Nephron progenitor cell (in vitro differentiated cells): ENCODE results near the gene CDK6.
"Not testable (repeated sequence)": the region's sequence is repeated elsewhere in the genome, so short reads cannot be mapped to it uniquely, and the experiment has no call there.

ENCODE experiments used
- DNase-seq: peaks from one replicate; pipeline ENCODE4 v3.0.0; 2021
- H3K27ac Mint-ChIP-seq: 2 replicates; pipeline ENCODE4 v1.8.0; 2021; ENCODE audit warnings: mild to moderate bottlenecking, moderate library complexity, mixed read lengths
- H3K27me3 Mint-ChIP-seq: 2 replicates; pipeline ENCODE4 v1.8.0; 2021; ENCODE audit warnings: mild to moderate bottlenecking, low read depth, mixed read lengths; ENCODE audit not compliant: poor library complexity
- H3K36me3 Mint-ChIP-seq: 2 replicates; pipeline ENCODE4 v1.8.0; 2021; ENCODE audit warnings: low read depth, mixed read lengths
- H3K4me1 Mint-ChIP-seq: 2 replicates; pipeline ENCODE4 v1.8.0; 2021; ENCODE audit warnings: mixed read lengths
- H3K4me3 Mint-ChIP-seq: 2 replicates; pipeline ENCODE4 v1.8.0; 2021; ENCODE audit warnings: mild to moderate bottlenecking, moderate library complexity, mixed read lengths
- H3K9me3 Mint-ChIP-seq: 2 replicates; pipeline ENCODE4 v1.8.0; 2021; ENCODE audit warnings: mild to moderate bottlenecking, moderate library complexity, mixed read lengths
- CTCF ChIP-seq: fragments of 200-600 bp; sonication (generic); IDR thresholded peaks from 2 replicates; pipeline ENCODE4 v1.5.0; 2021; ENCODE audit warnings: antibody characterized with exemption

CDK6 gene

GRCh38 chr7:92611735-92612134, 224.6 kb downstream of the CDK6 start:
- Mint-ChIP-seq H3K9me3 (no peaks in the 10 kb centered on the region), H3K36me3 (peaks cover 4% of the 10 kb centered on the region), H3K27me3 (peaks cover 8% of the 10 kb centered on the region), H3K4me3 (no peak overlapping the region), H3K27ac (no peak overlapping the region), H3K4me1 (peaks cover 10% of the 10 kb centered on the region)
- DNase-seq: no peak
- no peak for TF ChIP-seq CTCF

- no peak for DNase-seq
- H3K9me3 Mint-ChIP-seq: no peaks in the 10 kb centered on the region
- peak; percentile 52 for TF ChIP-seq CTCF
- peaks cover 8% of the 10 kb centered on the region for H3K27me3 Mint-ChIP-seq
- peaks cover 10% of the 10 kb centered on the region for H3K4me1 Mint-ChIP-seq
- no peak overlapping the region for H3K27ac Mint-ChIP-seq
- H3K36me3 Mint-ChIP-seq: peaks cover 4% of the 10 kb centered on the region
- H3K4me3 Mint-ChIP-seq: no peak overlapping the region
These were observed 226.4 kb downstream of the CDK6 start for GRCh38 chr7:92609921-92610518.

GRCh38 chr7:92608380-92609322, 227.7 kb downstream of the CDK6 start:
- peak overlapping the region; percentile 81 for H3K4me3 Mint-ChIP-seq
- peaks cover 8% of the 10 kb centered on the region for H3K27me3 Mint-ChIP-seq
- peak; percentile 73 for DNase-seq
- no peak for TF ChIP-seq CTCF
- no peak overlapping the region for H3K27ac Mint-ChIP-seq
- no peaks in the 10 kb centered on the region for H3K9me3 Mint-ChIP-seq
- H3K36me3 Mint-ChIP-seq: no peaks in the 10 kb centered on the region
- peaks cover 10% of the 10 kb centered on the region for H3K4me1 Mint-ChIP-seq

- Mint-ChIP-seq H3K9me3 (no peaks in the 10 kb centered on the region), H3K27me3 (peaks cover 8% of the 10 kb centered on the region), H3K4me1 (peaks cover 10% of the 10 kb centered on the region), H3K4me3 (no peak overlapping the region), H3K36me3 (no peaks in the 10 kb centered on the region), H3K27ac (no peak overlapping the region)
- DNase-seq: no peak
- no peak for TF ChIP-seq CTCF
These were observed 229.4 kb downstream of the CDK6 start for GRCh38 chr7:92606985-92607384.

GRCh38 chr7:92604517-92604916, 231.9 kb downstream of the CDK6 start:
- not testable (repeated sequence) for H3K36me3 Mint-ChIP-seq, H3K9me3 Mint-ChIP-seq, H3K27ac Mint-ChIP-seq, DNase-seq, H3K27me3 Mint-ChIP-seq, H3K4me3 Mint-ChIP-seq
- peaks cover 10% of the 10 kb centered on the region for H3K4me1 Mint-ChIP-seq

GRCh38 chr7:92603089-92603445, 233.3 kb downstream of the CDK6 start:
- no peaks in the 10 kb centered on the region for H3K9me3 Mint-ChIP-seq
- H3K27me3 Mint-ChIP-seq: no peaks in the 10 kb centered on the region
- H3K36me3 Mint-ChIP-seq: no peaks in the 10 kb centered on the region
- TF ChIP-seq CTCF: no peak
- DNase-seq: no peak
- H3K4me3 Mint-ChIP-seq: no peak overlapping the region
- no peak overlapping the region for H3K27ac Mint-ChIP-seq
- H3K4me1 Mint-ChIP-seq: peaks cover 2% of the 10 kb centered on the region
